H1 (cell line): ENCODE measurements around the gene TTLL9. TPM values are rescaled to one million over a fixed set of nuclear protein-coding genes. Genes with fewer than 3 reads are reported as not detected.

Experiments
- CHD1 ChIP-seq: IDR thresholded peaks from 2 replicates; pipeline ENCODE4 v1.6.1; 2012; ENCODE audit warnings: low read depth, low read length, improper control_type of control experiment
- EP300 ChIP-seq, 2 experiments: IDR thresholded peaks; 1 replicate in 1 of 2; 2 replicates in 1 of 2; pipeline ENCODE4 v1.6.1; 2011 to 2012; ENCODE audit warnings: low read depth in 2 of 2, low read length in 2 of 2, mild to moderate bottlenecking in 2 of 2, borderline replicate concordance in 1 of 2, inconsistent platforms in 1 of 2, moderate library complexity in 1 of 2
- GTF2F1 ChIP-seq: IDR thresholded peaks from 2 replicates; pipeline ENCODE4 v1.6.1; 2012; ENCODE audit warnings: low read depth, low read length, improper control_type of control experiment, borderline replicate concordance
- KDM1A ChIP-seq: fragments of 200-600, 300-600 bp; sonication (generic); IDR thresholded peaks from 2 replicates; pipeline ENCODE4 v1.7.1; 2016; ENCODE audit warnings: mild to moderate bottlenecking, low read length, borderline replicate concordance
- MAX ChIP-seq: IDR thresholded peaks from 2 replicates; pipeline ENCODE4 v1.6.1; 2012; ENCODE audit warnings: inconsistent platforms
- NANOG ChIP-seq: IDR thresholded peaks from 2 replicates; pipeline ENCODE4 v1.6.1; 2011; ENCODE audit warnings: low read length, low read depth, mild to moderate bottlenecking, inconsistent platforms; ENCODE audit not compliant: insufficient read depth, poor library complexity, severe bottlenecking
- RBBP5 ChIP-seq: IDR thresholded peaks from 2 replicates; pipeline ENCODE4 v1.7.1; 2012; ENCODE audit warnings: low read depth, mild to moderate bottlenecking, inconsistent platforms, low read length, moderate library complexity, borderline replicate concordance
- SAP30 ChIP-seq: fragments of 300-600 bp; sonication (generic); IDR thresholded peaks from 2 replicates; pipeline ENCODE4 v1.7.1; 2012; ENCODE audit warnings: low read length, moderate library complexity, mild to moderate bottlenecking, inconsistent platforms; ENCODE audit not compliant: insufficient read depth, insufficient replicate concordance
- SP2 ChIP-seq: IDR thresholded peaks from 2 replicates; pipeline ENCODE4 v1.6.1; 2012; ENCODE audit warnings: mild to moderate bottlenecking, low read length, inconsistent platforms
- SUZ12 ChIP-seq: fragments of 200-600 bp; sonication (generic); IDR thresholded peaks from 2 replicates; pipeline ENCODE4 v1.6.1; 2012; ENCODE audit warnings: mild to moderate bottlenecking, inconsistent platforms, low read length, moderate library complexity, mixed read lengths
- polyA plus RNA-seq, 7 experiments: library from polyadenylated mRNA; depleted of rRNA in 3 of 7; stranded (reverse) in 5 of 7; unstranded in 2 of 7; fragments of >200 nt in 5 of 7; fragments of 200-250 nt in 2 of 7; gene quantifications; 1 replicate in 5 of 7; 2 replicates in 1 of 7; 4 replicates in 1 of 7; pipeline versions ENCODE4 v1.2.1 to v1.2.3, GENCODE V29; 2011 to 2013; ENCODE audit warnings: missing spikeins in 2 of 7, mixed read lengths in 2 of 7
- total RNA-seq: library from RNA; stranded (reverse); fragmentation: NEBNext Ultra II Directional; extraction: Animal tissue kit (Norgen Biotek cat#: 25700); gene quantifications from 2 replicates; pipeline ENCODE4 v1.2.1, GENCODE V29; 2021

Gene TTLL9
- total and polyA plus RNA-seq, 2 of the 8 experiments (the other 6 are each of a cell fraction or from before 2014, with no cell fraction given): 0.06 TPM; not detected in 1

- TF ChIP-seq MAX (no peak), GTF2F1 (no peak), EP300 (IDR thresholded peaks at IDR 0.05; ENCODE audit: borderline replicate concordance in 1 of 2, low read depth in 2 of 2, low read length in 2 of 2) (no peak), SP2 (no peak), RBBP5 (no peak), SAP30 (no peak), SUZ12 (no peak), KDM1A (no peak), CHD1 (no peak), NANOG (no peak)
These were observed 7.2 kb downstream of the TTLL9 start (continued) for GRCh38 chr20:31877684-31878083.
